H1 (cell line): ENCODE data around the gene NUBPL. TPM values are rescaled to one million over a fixed set of nuclear protein-coding genes. Genes with fewer than 3 reads are reported as not detected.

Source experiments
- CTCF ChIA-PET: fragments of 300-600 bp; sonication (Branson Sonifier 250); formaldehyde crosslinking; loops from one replicate; lab custom pipeline; 2021; ENCODE audit not compliant: partially characterized antibody; lab: Charles Lee
- POLR2A ChIA-PET: fragments of 300-600 bp; sonication (Branson Sonifier 250); formaldehyde crosslinking; loops from one replicate; lab custom pipeline; 2021; ENCODE audit warnings: inconsistent platforms; ENCODE audit not compliant: partially characterized antibody; lab: Charles Lee
- DNase-seq, 2 experiments: peaks; one replicate each; pipeline versions ENCODE4 v3.0.0 to v3.0.0-alpha.2; 2010 to 2022; ENCODE audit warnings: low spot score in 2 of 2, low read depth in 1 of 2, mixed read lengths in 1 of 2
- FAIRE-seq: peaks from 2 replicates; lab custom pipeline; 2011; peaks lifted over from hg19 to GRCh38; lab: Jason Lieb, UNC
- H2AFZ ChIP-seq: 2 replicates; pipeline ENCODE4 v1.8.1; 2012; ENCODE audit warnings: low read length, inconsistent platforms
- H2AK5ac ChIP-seq: 2 replicates; pipeline ENCODE4 v1.6.1; 2013; ENCODE audit warnings: low read depth, low read length
- H2BK120ac ChIP-seq: replicated peaks from 2 replicates; pipeline ENCODE3; 2013; ENCODE audit warnings: low read depth, low read length, inconsistent platforms
- H2BK12ac ChIP-seq: 2 replicates; pipeline ENCODE4 v1.6.1; 2013; ENCODE audit warnings: low read depth, low read length
- H2BK15ac ChIP-seq: 2 replicates; pipeline ENCODE4 v1.6.1; 2013; ENCODE audit warnings: low read length
- H2BK20ac ChIP-seq: 2 replicates; pipeline ENCODE4 v1.6.1; 2013; ENCODE audit warnings: low read length
- H2BK5ac ChIP-seq: 2 replicates; pipeline ENCODE4 v1.6.1; 2013; ENCODE audit warnings: low read depth, low read length
- H3K14ac ChIP-seq: 2 replicates; pipeline ENCODE4 v1.6.1; 2013; ENCODE audit warnings: inconsistent platforms; ENCODE audit not compliant: insufficient read length
- H3K18ac ChIP-seq: 2 replicates; pipeline ENCODE4 v1.6.1; 2013; ENCODE audit warnings: low read length; ENCODE audit errors: extremely low read depth
- H3K23ac ChIP-seq: 2 replicates; pipeline ENCODE4 v1.6.1; 2013; ENCODE audit warnings: inconsistent platforms; ENCODE audit not compliant: insufficient read length
- H3K23me2 ChIP-seq: 2 replicates; pipeline ENCODE4 v1.6.1; 2013; ENCODE audit warnings: low read depth, low read length
- H3K27ac ChIP-seq: 2 replicates; pipeline ENCODE4 v1.6.1; 2011; ENCODE audit warnings: low read depth, low read length, inconsistent platforms
- H3K27me3 ChIP-seq, 4 experiments: replicated peaks in 1 of 4; 1 replicate in 1 of 4; 2 replicates in 3 of 4; pipeline versions ENCODE4 v1.6.1 to v1.8.1; 2011 to 2013; ENCODE audit warnings: low read length in 3 of 4, mild to moderate bottlenecking in 3 of 4, inconsistent platforms in 2 of 4, mixed read lengths in 2 of 4, moderate library complexity in 1 of 4; ENCODE audit not compliant: control insufficient read depth in 3 of 4, insufficient read depth in 3 of 4; ENCODE audit errors: extremely low read depth in 1 of 4
- H3K36me3 ChIP-seq, 4 experiments: 2 replicates each; pipeline versions ENCODE4 v1.6.1 to v1.8.1; 2011 to 2013; ENCODE audit warnings: mild to moderate bottlenecking in 4 of 4, low read length in 3 of 4, moderate library complexity in 2 of 4, control low read depth in 1 of 4, inconsistent platforms in 1 of 4; ENCODE audit not compliant: insufficient read depth in 4 of 4, control insufficient read depth in 2 of 4
- H3K4ac ChIP-seq: replicated peaks from 2 replicates; pipeline ENCODE3; 2013; ENCODE audit warnings: low read length, low read depth, mixed read lengths, inconsistent platforms; ENCODE audit not compliant: insufficient read length
- H3K4me1 ChIP-seq, 4 experiments: replicated peaks in 1 of 4; 1 replicate in 1 of 4; 2 replicates in 3 of 4; pipeline versions ENCODE4 v1.6.1 to v1.8.1; 2011 to 2013; ENCODE audit warnings: low read length in 3 of 4, inconsistent platforms in 2 of 4, mixed read lengths in 1 of 4; ENCODE audit not compliant: insufficient read depth in 4 of 4, control insufficient read depth in 3 of 4
- H3K4me2 ChIP-seq, 2 experiments: 2 replicates each; pipeline versions ENCODE4 v1.6.1 to v1.8.1; 2011 to 2013; ENCODE audit warnings: low read depth in 2 of 2, low read length in 2 of 2, control low read depth in 1 of 2, inconsistent platforms in 1 of 2, mild to moderate bottlenecking in 1 of 2; ENCODE audit not compliant: insufficient read depth in 1 of 2
- H3K4me3 ChIP-seq, 4 experiments: fragments of 200-600, 300-600 bp in 1 of 4; sonication (generic), shearing (Covaris generic), sonication (Bioruptor Twin) in 1 of 4; 2 replicates each; pipeline versions ENCODE4 v1.5.1 to v1.8.1; 2011 to 2016; ENCODE audit warnings: low read length in 4 of 4, low read depth in 3 of 4, control low read depth in 2 of 4, inconsistent platforms in 2 of 4, mild to moderate bottlenecking in 2 of 4, mixed read lengths in 1 of 4, moderate library complexity in 1 of 4; ENCODE audit not compliant: insufficient read depth in 2 of 4; ENCODE audit errors: extremely low read depth in 1 of 4
- H3K56ac ChIP-seq: replicated peaks from 2 replicates; pipeline ENCODE3; 2013; ENCODE audit warnings: low read depth, mild to moderate bottlenecking, mixed read lengths, low read length, inconsistent platforms; ENCODE audit not compliant: insufficient read length
- H3K79me1 ChIP-seq: 2 replicates; pipeline ENCODE4 v1.6.1; 2013; ENCODE audit warnings: low read depth, low read length, control low read depth
- H3K79me2 ChIP-seq, 2 experiments: 2 replicates each; pipeline versions ENCODE4 v1.6.1 to v1.8.1; 2012 to 2013; ENCODE audit warnings: low read length in 2 of 2, mild to moderate bottlenecking in 2 of 2, inconsistent platforms in 1 of 2; ENCODE audit not compliant: insufficient read depth in 2 of 2, control insufficient read depth in 1 of 2
- H3K9ac ChIP-seq, 4 experiments: replicated peaks in 1 of 4; 1 replicate in 1 of 4; 2 replicates in 3 of 4; pipeline versions ENCODE4 v1.6.1 to v1.8.1; 2011 to 2013; ENCODE audit warnings: low read depth in 3 of 4, low read length in 3 of 4, control low read depth in 2 of 4, mild to moderate bottlenecking in 2 of 4, moderate library complexity in 2 of 4, inconsistent platforms in 1 of 4; ENCODE audit errors: extremely low read depth in 1 of 4
- H3K9me3 ChIP-seq, 2 experiments: 2 replicates each; pipeline versions ENCODE4 v1.6.1 to v1.8.1; 2012 to 2013; ENCODE audit warnings: mild to moderate bottlenecking in 2 of 2, moderate library complexity in 2 of 2, control low read depth in 1 of 2, inconsistent platforms in 1 of 2, low read depth in 1 of 2, low read length in 1 of 2, mixed read lengths in 1 of 2; ENCODE audit not compliant: insufficient read depth in 2 of 2
- H4K20me1 ChIP-seq, 2 experiments: replicated peaks in 1 of 2; 2 replicates each; pipeline versions ENCODE3 to v1.8.1; 2011 to 2013; ENCODE audit warnings: inconsistent platforms in 2 of 2, low read length in 2 of 2, mild to moderate bottlenecking in 1 of 2; ENCODE audit not compliant: insufficient read depth in 2 of 2, control insufficient read depth in 1 of 2
- H4K5ac ChIP-seq: 2 replicates; pipeline ENCODE4 v1.6.1; 2013; ENCODE audit warnings: low read length, low read depth, mixed read lengths, inconsistent platforms; ENCODE audit not compliant: insufficient read length
- H4K8ac ChIP-seq: 2 replicates; pipeline ENCODE4 v1.8.0; 2013; ENCODE audit warnings: mild to moderate bottlenecking, moderate library complexity, low read length, inconsistent platforms; ENCODE audit not compliant: insufficient read depth; ENCODE audit errors: extremely low read depth
- H4K91ac ChIP-seq: replicated peaks from 2 replicates; pipeline ENCODE3; 2013; ENCODE audit warnings: low read length, mixed read lengths, inconsistent platforms; ENCODE audit not compliant: insufficient read length
- EZH2 ChIP-seq: fragments of 200-600 bp; sonication (generic); IDR thresholded peaks from 2 replicates; pipeline ENCODE4 v1.7.1; 2012; ENCODE audit warnings: low read depth, mild to moderate bottlenecking, moderate library complexity, low read length, inconsistent platforms; ENCODE audit not compliant: severe bottlenecking
- POLR2A ChIP-seq, 2 experiments: IDR thresholded peaks; 1 replicate in 1 of 2; 2 replicates in 1 of 2; pipeline ENCODE4 v1.6.1; 2011; ENCODE audit warnings: low read depth in 2 of 2, low read length in 2 of 2, mild to moderate bottlenecking in 2 of 2; ENCODE audit errors: control extremely low read depth in 1 of 2
- RBBP5 ChIP-seq: IDR thresholded peaks from 2 replicates; pipeline ENCODE4 v1.7.1; 2012; ENCODE audit warnings: low read depth, mild to moderate bottlenecking, inconsistent platforms, low read length, moderate library complexity, borderline replicate concordance
- WGBS, 2 experiments: shearing (Covaris generic) in 1 of 2; methylation state at CpG; one replicate each; pipeline versions ENCODE4 v1.1.6 to v1.1.7; 2013 to 2015; ENCODE audit warnings: low lambda C conversion rate in 2 of 2, mixed read lengths in 2 of 2, inconsistent platforms in 1 of 2, low coverage in 1 of 2, missing lambda C conversion rate in 1 of 2; ENCODE audit not compliant: insufficient replicate concordance in 2 of 2, insufficient coverage in 1 of 2, insufficient read length in 1 of 2; ENCODE audit errors: extremely low coverage in 1 of 2, missing lambda C conversion rate in 1 of 2; 5-methylcytosine and 5-hydroxymethylcytosine counted together
- polyA plus RNA-seq, 7 experiments: library from polyadenylated mRNA; depleted of rRNA in 3 of 7; stranded (reverse) in 5 of 7; unstranded in 2 of 7; fragments of >200 nt in 5 of 7; fragments of 200-250 nt in 2 of 7; gene quantifications; 1 replicate in 5 of 7; 2 replicates in 1 of 7; 4 replicates in 1 of 7; pipeline versions ENCODE4 v1.2.1 to v1.2.3, GENCODE V29; 2011 to 2013; ENCODE audit warnings: missing spikeins in 2 of 7, mixed read lengths in 2 of 7
- total RNA-seq: library from RNA; stranded (reverse); fragmentation: NEBNext Ultra II Directional; extraction: Animal tissue kit (Norgen Biotek cat#: 25700); gene quantifications from 2 replicates; pipeline ENCODE4 v1.2.1, GENCODE V29; 2021

NUBPL gene
- total and polyA plus RNA-seq, 2 of the 8 experiments (the other 6 are each of a cell fraction or from before 2014, with no cell fraction given) = 1.6 to 6.8 TPM

DNA sequence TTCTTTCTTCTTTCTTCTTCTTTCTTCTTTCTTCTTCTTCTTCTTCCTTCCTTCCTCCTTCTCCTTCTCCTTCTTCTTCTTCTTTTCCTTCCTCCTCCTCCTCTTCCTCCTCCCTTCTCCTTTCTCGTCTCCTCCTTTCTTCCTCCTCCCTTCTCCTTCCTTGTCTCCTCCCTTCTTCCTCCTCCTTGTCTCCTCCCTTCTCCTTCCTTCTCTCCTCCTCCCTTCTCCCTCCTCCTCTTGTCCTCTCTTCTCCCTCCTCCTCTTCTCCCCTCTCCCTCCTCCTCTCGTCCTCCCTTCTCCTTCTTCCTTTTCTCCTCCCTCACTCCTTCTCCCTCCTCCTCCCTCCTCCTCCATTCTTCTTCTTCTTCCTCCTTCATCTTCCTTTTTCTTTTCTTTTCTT, 44.5 kb downstream of the NUBPL start:
- Histone ChIP-seq H3K79me1 (no peaks in the 10 kb centered on the region), H2BK12ac (0 out of 2 replicates have a peak overlapping the region, but pooled peaks have one; percentile 17), H4K8ac (no peak overlapping the region), H3K23me2 (no peaks in the 10 kb centered on the region), H3K79me2 (no peaks in the 10 kb centered on the region), H3K4me3 (no peak overlapping the region), H2BK120ac (no peak overlapping the region), H2AK5ac (no peak overlapping the region), H4K20me1 (no peaks in the 10 kb centered on the region), H3K36me3 (no peaks in the 10 kb centered on the region), H3K23ac (no peak overlapping the region), H2BK5ac (no peak overlapping the region), H3K14ac (no peak overlapping the region), H2AFZ (no peak overlapping the region), H3K18ac (no peak overlapping the region), H4K91ac (no peak overlapping the region), H2BK20ac (no peak overlapping the region), H3K4me1 (peaks cover 0 to 4% (median 0%) of the 10 kb centered on the region in 4 experiments; a peak in 2 of 7 replicates), H3K9me3 (peaks cover 3 to 10% of the 10 kb centered on the region in 2 experiments; a peak in 3 of 4 replicates), H3K27ac (no peak overlapping the region), H3K4ac (no peak overlapping the region), H3K56ac (no peak overlapping the region), H3K27me3 (no peaks in the 10 kb centered on the region), H3K4me2 (no peak overlapping the region), H2BK15ac (no peak overlapping the region), H4K5ac (no peak overlapping the region), H3K9ac (no peak overlapping the region)
- DNase-seq (no peak), FAIRE-seq (no peak)
- WGBS, 2 experiments = 65% methylated on average over 2 of the region's 2 CpGs; no CpG with 5 or more reads in 1 of the 2 experiments
- ChIA-PET POLR2A (no interaction called here), CTCF (no interaction called here)
- no peak for TF ChIP-seq POLR2A (IDR thresholded peaks at IDR 0.05; ENCODE audit: control extremely low read depth in 1 of 2, low read depth in 2 of 2, low read length in 2 of 2)
- no peak for TF ChIP-seq RBBP5
- TF ChIP-seq EZH2 = no peak
